Heart right ventricle (tissue), 16 donors: ENCODE measurements around the gene FAM13A. TPM values are rescaled to one million over a fixed set of nuclear protein-coding genes. Genes with fewer than 3 reads are reported as not detected.

Experiments
- ATAC-seq, 8 donors: fragments of 200-7000 bp; cut with Tn5 transposase; one replicate each; pipeline ENCODE4 v1.9.1; 2020; ENCODE audit warnings: mild to moderate bottlenecking in 8 of 8, moderate library complexity in 8 of 8, moderate number of reproducible peaks in 1 of 8
- DNase-seq, 2 donors: peaks; one replicate each; pipeline ENCODE4 v3.0.0-alpha.2; 2020
- H3K27ac ChIP-seq, 10 donors: fragments of 200-600 bp; sonication (generic) in 2 of 10; one replicate each; pipeline versions ENCODE4 v1.5.0 to v1.8.0; 2020 to 2022; ENCODE audit warnings: mild to moderate bottlenecking in 3 of 10
- H3K27me3 ChIP-seq, 7 donors: fragments of 200-600 bp; one replicate each; pipeline ENCODE4 v1.8.0; 2021 to 2022; ENCODE audit warnings: mild to moderate bottlenecking in 2 of 7
- H3K36me3 ChIP-seq, 9 donors: fragments of 200-600 bp; sonication (generic) in 1 of 9; one replicate each; pipeline versions ENCODE4 v1.5.0 to v1.8.0; 2020 to 2022; ENCODE audit warnings: mild to moderate bottlenecking in 2 of 9
- H3K4me1 ChIP-seq, 9 donors: fragments of 200-600 bp; sonication (generic) in 1 of 9; one replicate each; pipeline versions ENCODE4 v1.5.0 to v1.8.0; 2020 to 2022; ENCODE audit warnings: mild to moderate bottlenecking in 4 of 9
- H3K4me3 ChIP-seq, 10 donors: fragments of 200-600 bp; sonication (generic) in 2 of 10; one replicate each; pipeline versions ENCODE4 v1.5.0 to v1.8.0; 2020 to 2022; ENCODE audit warnings: mild to moderate bottlenecking in 7 of 10, moderate library complexity in 2 of 10
- H3K9me3 ChIP-seq, 11 donors: fragments of 200-600 bp in 10 of 11; sonication (generic) in 2 of 11; one replicate each; pipeline versions ENCODE4 v1.5.0 to v1.8.0; 2013 to 2022; ENCODE audit warnings: mild to moderate bottlenecking in 2 of 11, control low read depth in 1 of 11, moderate library complexity in 1 of 11
- WGBS, 2 donors: extraction: QIAGEN DNeasy Blood & Tissue Kit; methylation state at CpG; one replicate each; pipeline ENCODE4 v1.1.7; 2013; ENCODE audit warnings: inconsistent platforms in 1 of 2; 5-methylcytosine and 5-hydroxymethylcytosine counted together
- intact Hi-C, 10 donors: fragments of 100-400 bp; cut with DNase I; formaldehyde crosslinking; loops; one replicate each; pipeline versions ENCODE4 v1.11.1 to v1.14.2; 2022
- polyA plus RNA-seq, 2 donors: library from polyadenylated mRNA; stranded (reverse); fragments of 200-250 nt; gene quantifications; one replicate each; pipeline ENCODE4 v1.2.3, GENCODE V29; 2013
- total RNA-seq, 10 donors: library from RNA; stranded (reverse); fragmentation: NEBNext Ultra II Directional in 3 of 10; extraction: Animal tissue kit (Norgen Biotek cat#: 25700) in 3 of 10; gene quantifications; one replicate each; pipeline versions ENCODE4 v1.2.1 to v1.2.4, GENCODE V29; 2021 to 2023
- TF ChIP-seq, protein P1 (sequence below), 9 donors: fragments of 200-600 bp; sonication (generic) in 2 of 9; IDR thresholded peaks; one replicate each; pipeline versions ENCODE4 v1.5.0 to v1.8.0; 2021 to 2022; ENCODE audit warnings: antibody characterized with exemption in 9 of 9, mild to moderate bottlenecking in 5 of 9, moderate library complexity in 1 of 9
- donor health status: Arrhythmogenic right ventricular cardiomyopathy.
- donor health status: ischemic (EF 13 %, LVEDD 7.1; RV severe dilation, severe dysfunction).
- donor health status: healthy with polysubstance abuse.
- donor health status: DM: no; HTN: yes; CAD: no.
- donor health status: DM: no; HTN: no; CAD: no.
- donor health status: ischemic (EF 25% LVEDD 6.9; RV normal size, moderate dysfunction).
- donor health status: ischemic (EF 25% LVEDD 5.7; RV mildly dilated, moderate dysfunction).
- donor health status: healthy.
- donor health status: DM: yes; HTN: yes; CAD: no.
- donor health status: Ischemic cardiomyopathy.
- donor health status: ischemic (EF 35%, LVEDD 5.7; RV mildly dilated, moderate dysfunction).
- donor health status: nonischemic (EF 11% LVEDD 7.7; RV severe dilation, severe dysfunction).
- donor health status: DM: yes; HTN: yes; CAD: no.
- donor health status: PGD.
- donor health status: ischemic (EF 29% LVEDD 5.4; RV normal size, mild dysfunction).
- donor health status: nonischemic (EF 23%, LVEDD 6.1; RV moderate dilation, normal function).

The FAM13A gene
- total and polyA plus RNA-seq, 12 donors: 2.4 to 18.4 (median 14.1) TPM

DNA sequence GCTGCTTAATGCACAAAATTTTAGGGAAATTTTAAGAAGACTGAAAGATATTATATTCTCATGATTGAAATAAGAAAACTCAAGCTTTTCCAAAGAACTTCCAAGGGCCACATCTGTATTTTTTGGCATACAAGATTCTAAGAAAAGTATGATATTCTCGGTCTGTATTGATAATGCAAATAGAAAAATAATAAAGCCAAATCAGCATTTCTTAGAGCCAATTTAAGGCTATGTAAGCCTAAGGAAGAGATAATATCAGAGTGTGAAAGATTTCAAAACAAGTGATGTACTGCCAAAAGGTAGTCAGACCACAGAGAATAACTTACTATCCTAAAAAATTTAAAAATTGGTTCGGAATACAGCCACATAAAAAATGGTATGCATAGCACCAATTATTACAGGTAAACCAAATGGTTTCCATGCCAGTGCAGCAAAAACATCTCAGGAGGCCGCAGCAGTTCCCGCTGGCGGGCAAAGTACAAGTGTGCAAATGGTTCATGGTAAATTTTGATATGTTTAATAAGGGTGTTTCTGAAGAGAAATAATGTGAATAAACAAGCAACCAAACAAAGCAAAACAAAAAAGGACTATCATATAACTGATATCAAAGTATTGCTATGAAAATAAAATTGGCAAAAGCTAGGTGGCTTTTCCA, 324.1 kb downstream of the FAM13A start:
- H3K9me3 ChIP-seq: no peaks in the 10 kb centered on the region
- no peak overlapping the region for H3K4me3 ChIP-seq
- 93 to 97% methylated on average over 5 of the region's 5 CpGs for WGBS, 2 donors
- H3K4me1 ChIP-seq: peaks cover 5 to 47% (median 35%) of the 10 kb centered on the region in 9 donors
- no peak overlapping the region for H3K27ac ChIP-seq
- peaks cover 0 to 97% (median 3%) of the 10 kb centered on the region in 9 donors for H3K36me3 ChIP-seq
- TF ChIP-seq, protein P1, sequence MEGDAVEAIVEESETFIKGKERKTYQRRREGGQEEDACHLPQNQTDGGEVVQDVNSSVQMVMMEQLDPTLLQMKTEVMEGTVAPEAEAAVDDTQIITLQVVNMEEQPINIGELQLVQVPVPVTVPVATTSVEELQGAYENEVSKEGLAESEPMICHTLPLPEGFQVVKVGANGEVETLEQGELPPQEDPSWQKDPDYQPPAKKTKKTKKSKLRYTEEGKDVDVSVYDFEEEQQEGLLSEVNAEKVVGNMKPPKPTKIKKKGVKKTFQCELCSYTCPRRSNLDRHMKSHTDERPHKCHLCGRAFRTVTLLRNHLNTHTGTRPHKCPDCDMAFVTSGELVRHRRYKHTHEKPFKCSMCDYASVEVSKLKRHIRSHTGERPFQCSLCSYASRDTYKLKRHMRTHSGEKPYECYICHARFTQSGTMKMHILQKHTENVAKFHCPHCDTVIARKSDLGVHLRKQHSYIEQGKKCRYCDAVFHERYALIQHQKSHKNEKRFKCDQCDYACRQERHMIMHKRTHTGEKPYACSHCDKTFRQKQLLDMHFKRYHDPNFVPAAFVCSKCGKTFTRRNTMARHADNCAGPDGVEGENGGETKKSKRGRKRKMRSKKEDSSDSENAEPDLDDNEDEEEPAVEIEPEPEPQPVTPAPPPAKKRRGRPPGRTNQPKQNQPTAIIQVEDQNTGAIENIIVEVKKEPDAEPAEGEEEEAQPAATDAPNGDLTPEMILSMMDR (IDR thresholded peaks at IDR 0.05): no peak
- intact Hi-C loops: no loop called here
- ATAC-seq: no peak
- no peaks in the 10 kb centered on the region for H3K27me3 ChIP-seq
- DNase-seq: no peak

DNA sequence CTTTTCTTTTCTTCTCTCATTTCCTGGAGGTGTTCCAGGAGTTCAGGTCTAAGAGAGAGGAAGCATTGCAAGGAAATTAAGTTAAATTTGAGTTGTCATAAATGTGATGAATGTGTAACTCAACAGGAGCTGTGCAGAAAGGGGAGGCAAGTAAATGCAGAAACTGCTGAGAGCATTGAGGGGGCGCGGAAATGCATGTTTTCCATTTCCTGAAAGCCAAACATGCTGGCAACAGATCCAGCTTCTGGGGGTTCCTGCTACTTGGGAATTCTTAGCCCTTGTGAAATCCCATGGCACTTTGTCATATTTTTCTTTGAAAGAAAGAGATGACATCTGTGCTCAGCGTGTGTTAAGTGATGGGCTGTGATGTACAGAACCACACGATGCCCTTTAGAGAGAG, 325.6 kb downstream of the FAM13A start:
- 79 to 84% methylated on average over 4 of the region's 4 CpGs for WGBS, 2 donors
- peaks cover 0 to 99% (median 13%) of the 10 kb centered on the region in 9 donors for H3K36me3 ChIP-seq
- no peak for DNase-seq
- H3K4me1 ChIP-seq: peaks cover 5 to 47% (median 28%) of the 10 kb centered on the region in 9 donors
- H3K4me3 ChIP-seq: no peak overlapping the region
- ATAC-seq: no peak
- H3K27me3 ChIP-seq: no peaks in the 10 kb centered on the region
- intact Hi-C loops: no loop called here
- TF ChIP-seq, protein P1 (IDR thresholded peaks at IDR 0.05): no peak
- H3K9me3 ChIP-seq: no peaks in the 10 kb centered on the region
- no peak overlapping the region for H3K27ac ChIP-seq

DNA sequence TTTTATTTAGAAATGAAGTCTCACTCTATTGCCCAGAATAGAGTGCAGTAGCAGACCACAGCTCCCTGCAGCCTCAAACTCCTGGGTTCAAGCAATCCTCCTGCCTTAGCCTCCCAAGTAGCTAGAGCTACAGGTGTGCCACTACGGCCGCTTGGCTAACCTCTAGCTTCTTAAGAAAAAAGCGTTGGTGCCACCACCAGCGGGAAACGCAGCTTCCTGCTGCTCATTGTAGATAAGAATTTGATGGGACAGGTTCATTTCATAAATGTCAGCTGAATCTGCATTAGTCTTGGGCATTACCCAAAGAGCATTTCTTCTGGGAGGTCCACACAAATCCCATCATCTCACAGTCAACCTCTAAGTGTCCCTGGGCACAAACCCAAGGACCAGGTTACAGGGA, 326.2 kb downstream of the FAM13A start:
- intact Hi-C loops: no loop called here
- H3K9me3 ChIP-seq: no peaks in the 10 kb centered on the region
- H3K27ac ChIP-seq: no peak overlapping the region
- H3K4me1 ChIP-seq: peaks cover 3 to 42% (median 28%) of the 10 kb centered on the region in 9 donors
- ATAC-seq (no peak), DNase-seq (no peak)
- WGBS, 2 donors: 94 to 95% methylated on average over 5 of the region's 5 CpGs
- H3K36me3 ChIP-seq: peaks cover 0 to 99% (median 13%) of the 10 kb centered on the region in 9 donors
- H3K4me3 ChIP-seq: no peak overlapping the region
- TF ChIP-seq, protein P1 (IDR thresholded peaks at IDR 0.05): no peak
- H3K27me3 ChIP-seq: no peaks in the 10 kb centered on the region

DNA sequence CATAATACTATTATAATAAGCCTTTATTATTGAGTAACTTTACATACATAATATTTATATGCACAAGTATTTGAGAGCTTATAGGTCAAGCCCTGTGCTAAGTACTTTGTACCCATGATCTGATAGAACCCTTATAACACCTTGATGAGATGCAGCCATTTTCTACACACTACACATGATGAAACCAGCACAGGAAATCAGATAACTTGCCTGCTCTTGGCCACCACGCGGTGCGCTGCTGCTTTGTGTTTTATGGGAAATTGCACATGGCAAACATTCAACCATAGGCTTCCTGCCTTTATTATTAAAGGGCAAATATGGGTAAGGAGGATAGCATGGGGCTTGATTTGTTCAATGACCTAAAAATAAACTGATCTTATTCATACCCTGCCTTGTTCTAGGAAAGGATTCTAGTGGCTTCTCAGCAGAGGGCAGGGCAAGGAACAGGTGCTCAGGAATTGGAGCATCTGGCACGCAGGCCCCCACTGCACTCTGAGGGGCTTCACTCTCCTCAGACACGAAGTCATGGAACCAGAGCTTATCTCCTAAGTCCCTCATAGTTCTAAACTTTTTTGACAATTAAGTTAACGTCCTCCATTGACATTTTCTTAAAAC, 327.7 kb downstream of the FAM13A start:
- Histone ChIP-seq H3K9me3 (no peaks in the 10 kb centered on the region), H3K27ac (peak overlapping the region in 2 of 10 donors; percentile 27 to 72), H3K4me1 (peaks cover 3 to 41% (median 23%) of the 10 kb centered on the region in 9 donors), H3K36me3 (peaks cover 0 to 99% (median 13%) of the 10 kb centered on the region in 9 donors), H3K4me3 (no peak overlapping the region), H3K27me3 (no peaks in the 10 kb centered on the region)
- TF ChIP-seq, protein P1 (IDR thresholded peaks at IDR 0.05): peak in 1 of 9 donors; percentile 18
- DNase-seq (no peak), ATAC-seq (peak in 3 of 8 donors; percentile 20 to 22 (median 20))
- WGBS, 2 donors: 72 to 73% methylated on average over 6 of the region's 6 CpGs
- intact Hi-C loops: loop anchor here in 1 of 10 donors (10.0 kb wide), 1 partner anchor 76 kb away; no protein-coding TSS in a partner anchor
